Large intestine (tissue), 3 donors: ENCODE measurements around the gene ZNF300. TPM values are rescaled to one million over a fixed set of nuclear protein-coding genes. Genes with fewer than 3 reads are reported as not detected.
A peak's percentile ranks its signal among the peaks of the same experiment; 100 is the strongest.
"Not testable (repeated sequence)": the region's sequence is repeated elsewhere in the genome, so short reads cannot be mapped to it uniquely, and the experiment has no call there.

Experiments
- DNase-seq, 2 donors: peaks; one replicate each; pipeline versions ENCODE4 v3.0.0 to v3.0.0-alpha.2; 2013
- H3K27ac ChIP-seq: one replicate; pipeline ENCODE4 v1.5.1; 2013; ENCODE audit warnings: low read length
- H3K27me3 ChIP-seq: 2 replicates; pipeline ENCODE4 v1.6.1; 2013; ENCODE audit warnings: low read length; ENCODE audit not compliant: control insufficient read depth, insufficient read depth
- H3K36me3 ChIP-seq: 2 replicates; pipeline ENCODE4 v1.6.1; 2013; ENCODE audit warnings: low read length; ENCODE audit not compliant: control insufficient read depth, insufficient read depth
- H3K4me1 ChIP-seq: one replicate; pipeline ENCODE4 v1.6.1; 2013; ENCODE audit warnings: low read length; ENCODE audit not compliant: control insufficient read depth, insufficient read depth
- H3K4me3 ChIP-seq: one replicate; pipeline ENCODE4 v1.5.1; 2013; ENCODE audit warnings: low read length
- H3K9me3 ChIP-seq: one replicate; pipeline ENCODE4 v1.6.1; 2013; ENCODE audit warnings: mild to moderate bottlenecking, low read depth, low read length, moderate library complexity; ENCODE audit not compliant: control insufficient read depth
- WGBS: methylation state at CpG from one replicate; pipeline ENCODE4 v1.1.5; 2013; ENCODE audit warnings: low lambda C conversion rate; ENCODE audit not compliant: insufficient coverage; 5-methylcytosine and 5-hydroxymethylcytosine counted together
- polyA plus RNA-seq: library from polyadenylated mRNA; unstranded; fragments of 120-200 nt; gene quantifications from one replicate; pipeline ENCODE4 v1.2.1, GENCODE V29; 2013

Gene ZNF300
- polyA plus RNA-seq, 1 donor: 13.7 TPM

DNA sequence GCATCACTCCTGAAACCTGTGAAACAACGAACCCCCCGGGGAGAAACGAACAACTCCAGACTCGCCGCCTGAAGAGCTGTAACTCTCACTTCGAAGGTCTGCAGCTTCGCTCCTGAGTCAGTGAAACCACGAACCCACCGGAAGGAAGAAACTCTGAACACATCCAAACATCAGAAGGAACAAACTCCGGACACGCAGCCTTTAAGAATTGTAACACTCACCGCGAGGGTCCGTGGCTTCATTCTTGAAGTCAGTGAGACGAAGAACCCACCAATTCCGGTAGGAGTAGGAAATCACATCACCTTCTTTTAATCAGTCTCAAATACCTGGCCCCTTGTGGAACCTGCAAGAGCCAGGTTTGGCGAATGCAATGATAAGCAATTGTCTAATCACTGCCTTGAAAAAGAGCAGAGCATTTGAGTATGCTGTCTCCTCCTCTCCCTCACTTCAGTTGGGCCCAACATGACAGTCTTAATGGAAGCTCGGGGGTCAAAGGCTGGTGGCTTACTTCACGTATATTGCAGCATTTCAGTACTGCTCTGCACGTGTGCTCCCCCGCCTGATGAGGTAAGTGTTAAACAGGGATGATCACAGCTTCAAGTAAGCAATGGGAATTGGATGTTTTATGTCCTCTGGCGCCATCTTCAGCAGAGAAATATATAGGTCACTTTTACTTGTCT is 58.0 kb downstream of the ZNF300 start:
- Histone ChIP-seq H3K9me3 (no peaks in the 10 kb centered on the region), H3K27ac (no peak overlapping the region), H3K4me3 (no peak overlapping the region), H3K36me3 (no peaks in the 10 kb centered on the region), H3K4me1 (no peaks in the 10 kb centered on the region), H3K27me3 (no peaks in the 10 kb centered on the region)
- WGBS: no CpG with 5 or more reads among the region's 22 CpGs
- peak; percentile 87 to 89 for DNase-seq

DNA sequence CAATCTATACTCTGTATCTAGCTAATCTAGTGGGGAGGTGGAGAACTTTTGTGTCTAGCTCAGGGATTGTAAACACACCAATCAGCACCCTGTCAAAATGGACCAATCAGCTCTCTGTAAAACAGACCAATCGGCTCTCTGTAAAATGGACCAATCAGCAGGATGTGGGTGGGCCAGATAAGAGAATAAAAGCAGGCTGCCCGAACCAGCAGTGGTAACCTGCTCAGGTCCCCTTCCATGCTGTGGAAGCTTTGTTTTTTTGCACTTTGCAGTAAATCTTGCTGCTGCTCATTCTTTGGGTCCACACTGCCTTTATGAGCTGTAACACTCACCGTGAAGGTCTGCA is 58.5 kb downstream of the ZNF300 start, which contains the start of gene IRGM:
Gene IRGM (plus strand): TSS at position 214 of the 346 bp plus-strand sequence. CDS start 1,603 bp downstream, outside the sequence.
- H3K4me3 ChIP-seq, H3K36me3 ChIP-seq, H3K9me3 ChIP-seq, H3K27me3 ChIP-seq, H3K4me1 ChIP-seq, H3K27ac ChIP-seq, DNase-seq: not testable (repeated sequence)
- WGBS: 100% methylated on average over 1 of the region's 3 CpGs

DNA sequence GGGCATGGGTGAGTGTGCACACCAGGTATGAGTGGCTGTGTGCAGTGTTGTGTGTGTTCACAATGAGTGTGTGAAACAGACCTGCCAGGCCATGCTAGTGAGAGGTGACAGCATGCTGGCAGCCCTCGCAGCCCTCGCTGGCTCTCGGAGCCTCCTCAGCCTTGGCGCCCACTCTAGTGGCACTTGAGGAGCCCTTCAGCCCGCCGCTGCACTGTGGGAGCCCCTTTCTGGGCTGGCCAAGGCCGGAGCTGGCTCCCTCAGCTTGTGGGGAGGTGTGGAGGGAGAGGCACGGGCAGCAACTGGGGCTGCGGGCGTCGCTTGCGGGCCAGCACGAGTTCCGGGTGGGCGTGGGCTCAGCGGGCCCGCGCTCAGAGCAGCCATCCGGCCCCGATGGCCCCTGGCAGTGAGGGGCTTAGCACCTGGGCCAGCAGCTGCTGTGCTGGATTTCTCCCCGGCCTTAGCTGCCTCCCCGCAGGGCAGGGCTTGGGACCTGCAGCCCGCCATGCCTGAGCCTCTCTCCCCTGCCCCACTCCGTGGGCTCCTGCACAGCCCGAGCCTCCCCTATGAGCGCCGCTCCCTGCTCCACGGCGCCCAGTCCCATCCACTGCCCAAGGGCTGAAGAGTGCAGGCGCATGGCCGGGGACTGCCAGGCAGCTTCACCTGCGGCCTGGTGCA is 59.5 kb downstream of the ZNF300 start:
- H3K36me3 ChIP-seq, H3K27ac ChIP-seq, H3K4me3 ChIP-seq, H3K4me1 ChIP-seq, DNase-seq, H3K9me3 ChIP-seq, H3K27me3 ChIP-seq: not testable (repeated sequence)
- WGBS: no CpG with 5 or more reads among the region's 32 CpGs

Other genes starting within 250 kb of the ZNF300 start
- gene MYOZ3, start 243.7 kb downstream of the ZNF300 start, polyA plus RNA-seq: 3.0 TPM
- 54.8 TPM for gene RBM22, start 203.9 kb downstream of the ZNF300 start, polyA plus RNA-seq
- gene DCTN4, start 146.0 kb downstream of the ZNF300 start, polyA plus RNA-seq: 49.5 TPM
- 13.9 TPM for gene SMIM3, start 126.2 kb downstream of the ZNF300 start, polyA plus RNA-seq
- 0.09 TPM for gene IRGM, start 58.5 kb downstream of the ZNF300 start, polyA plus RNA-seq
- 34.3 TPM for gene GPX3, start 115.6 kb upstream of the ZNF300 start, polyA plus RNA-seq
- 69.0 TPM for gene TNIP1, start 176.1 kb upstream of the ZNF300 start, polyA plus RNA-seq